ENCODE data around the gene LAX1.
"Not testable (repeated sequence)": the region's sequence is repeated elsewhere in the genome, so short reads cannot be mapped to it uniquely, and the experiment has no call there.

Gene LAX1

GRCh38 chr1:203769505-203770343 is 4.7 kb downstream of the LAX1 start:
- DNase-seq = no peak

GRCh38 chr1:203771901-203772301 is 6.9 kb downstream of the LAX1 start:
- no peak for DNase-seq

GRCh38 chr1:203772836-203773235 is 7.9 kb downstream of the LAX1 start:
- no peak for DNase-seq

DNA sequence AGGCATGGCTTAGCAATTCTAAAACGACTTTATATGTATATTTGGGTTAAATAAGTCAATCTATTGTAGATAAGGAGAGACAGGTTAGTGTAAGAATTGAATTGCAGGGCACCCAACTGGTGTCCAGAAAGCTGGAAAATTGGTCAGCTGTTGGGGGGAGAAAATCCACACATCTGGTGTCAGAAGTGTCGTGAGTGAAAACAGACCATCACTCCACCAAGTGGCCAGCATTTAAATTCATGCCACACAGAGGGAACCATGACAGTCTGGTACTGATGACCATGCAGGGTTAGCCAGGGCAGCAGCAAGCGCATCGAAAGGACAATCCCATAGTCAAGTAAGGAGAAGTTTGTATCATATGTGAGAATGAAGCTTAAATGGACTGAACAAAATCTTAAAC is 11.7 kb downstream of the LAX1 start:
- no peak for DNase-seq

DNA sequence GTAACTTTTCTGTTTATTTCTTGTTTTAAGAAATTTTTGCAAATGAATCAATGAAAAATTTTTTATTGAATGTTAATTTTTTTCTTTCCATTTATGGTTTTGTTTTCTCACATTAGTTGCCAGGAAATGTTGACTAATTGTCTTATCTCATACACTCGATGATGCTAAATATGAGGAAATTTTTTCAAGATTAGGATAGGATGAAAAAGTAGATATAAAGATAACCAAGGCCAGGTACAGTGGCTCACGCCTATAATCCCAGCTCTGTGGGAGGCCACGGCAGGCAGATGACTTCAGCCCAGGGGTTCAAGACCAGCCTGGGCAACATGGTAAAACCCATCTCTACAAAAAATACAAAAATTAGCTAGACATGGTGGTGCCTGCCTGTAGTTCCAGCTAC is 12.6 kb downstream of the LAX1 start:
- no peak for DNase-seq

- DNase-seq = no peak
Measured at GRCh38 chr1:203778146-203778545, 13.2 kb downstream of the LAX1 start.

- DNase-seq = no peak
Measured at GRCh38 chr1:203778789-203779188, 13.8 kb downstream of the LAX1 start.

DNA sequence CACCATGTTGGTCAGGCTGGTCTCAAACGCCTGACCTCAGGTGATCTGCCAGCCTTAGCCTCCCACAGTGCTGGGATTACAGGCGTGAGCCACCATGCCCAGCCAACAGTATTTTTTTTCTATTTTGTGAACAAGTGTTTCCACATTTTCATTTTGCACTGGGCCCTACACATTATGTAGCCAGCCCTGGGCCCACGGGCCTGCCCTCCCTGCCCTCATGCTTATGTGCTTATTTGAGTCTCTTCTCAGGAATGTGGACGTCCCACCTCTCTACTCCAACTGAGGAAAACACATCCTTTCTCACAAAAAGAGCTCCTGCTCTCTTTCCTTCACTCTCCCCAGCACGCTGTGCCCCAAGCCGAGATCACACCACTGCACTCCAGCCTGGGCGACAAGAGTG is 17.0 kb downstream of the LAX1 start:
- no peak for DNase-seq

GRCh38 chr1:203789966-203790365 is 25.0 kb downstream of the LAX1 start:
- DNase-seq = no peak

DNA sequence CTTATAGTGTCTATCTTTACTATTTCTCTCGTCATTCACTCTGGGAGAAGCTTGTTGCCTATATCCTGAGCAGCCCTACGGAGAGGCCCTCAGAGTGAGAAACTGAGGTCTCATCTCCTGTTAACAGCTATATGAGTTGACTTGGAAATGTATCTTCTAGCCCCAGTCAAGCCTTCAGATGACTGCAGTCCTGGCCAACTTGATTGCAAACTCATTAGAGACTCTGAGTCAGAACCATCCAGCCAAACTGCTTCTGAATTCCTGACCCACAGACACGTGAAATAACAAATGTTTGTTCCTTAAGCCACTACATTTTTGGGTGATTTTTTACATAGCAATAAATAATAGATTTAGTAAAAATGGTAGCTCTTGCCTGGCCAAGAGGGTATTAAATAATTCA is 26.5 kb downstream of the LAX1 start:
- no peak for DNase-seq

- DNase-seq = no peak
Measured at GRCh38 chr1:203792486-203792885, 27.5 kb downstream of the LAX1 start.

DNA sequence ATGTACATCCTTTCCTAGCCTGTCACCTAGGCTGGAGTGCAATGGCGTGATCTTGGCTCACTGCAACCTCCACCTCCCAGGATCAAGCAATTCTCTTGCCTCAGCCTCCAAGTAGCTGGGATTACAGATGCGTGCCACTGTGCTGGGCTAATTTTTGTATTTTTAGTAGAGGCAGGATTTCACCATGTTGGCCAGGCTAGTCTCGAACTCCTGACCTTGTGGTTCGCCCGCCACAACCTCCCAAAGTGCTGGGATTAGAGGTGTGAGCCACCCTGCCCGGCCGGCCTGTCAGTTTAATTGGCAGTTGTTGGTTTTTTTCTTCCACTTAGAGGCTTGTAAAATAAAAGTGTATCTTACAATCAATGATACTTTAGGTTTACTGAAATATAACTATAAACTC is 28.6 kb downstream of the LAX1 start:
- not testable (repeated sequence) for DNase-seq

GRCh38 chr1:203794764-203795440 is 29.9 kb downstream of the LAX1 start:
- DNase-seq = no peak

GRCh38 chr1:203795441-203796235 is 30.7 kb downstream of the LAX1 start, which contains the start of the genes ZBED6 and ZC3H11A:
ZBED6 (plus strand) TSS chr1:203795623; CDS start chr1:203797523, 1,900 bp downstream.
ZC3H11A (plus strand) TSS chr1:203795623; CDS start chr1:203817071, 21,448 bp downstream.
- DNase-seq = peak; percentile 99

DNA sequence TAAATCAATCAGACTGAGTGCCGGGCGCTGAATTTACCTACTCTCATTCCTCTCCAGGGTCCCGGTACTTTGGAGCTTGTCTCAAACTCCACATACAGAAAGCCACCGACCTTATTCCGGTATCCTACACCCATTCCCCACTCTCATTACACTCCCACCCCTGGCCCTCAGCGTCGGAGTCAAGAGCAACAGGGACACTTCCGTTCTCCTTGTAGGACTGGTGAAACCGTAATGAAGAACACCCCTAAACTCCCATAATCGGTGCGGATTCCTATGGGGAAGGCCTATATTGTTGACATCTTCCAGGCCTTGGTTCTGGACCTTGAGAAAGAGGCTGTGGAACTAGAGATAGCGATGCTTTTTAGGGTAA is 31.2 kb downstream of the LAX1 start:
- DNase-seq = peak; percentile 52

GRCh38 chr1:203797216-203797615 is 32.2 kb downstream of the LAX1 start:
- no peak for DNase-seq

DNA sequence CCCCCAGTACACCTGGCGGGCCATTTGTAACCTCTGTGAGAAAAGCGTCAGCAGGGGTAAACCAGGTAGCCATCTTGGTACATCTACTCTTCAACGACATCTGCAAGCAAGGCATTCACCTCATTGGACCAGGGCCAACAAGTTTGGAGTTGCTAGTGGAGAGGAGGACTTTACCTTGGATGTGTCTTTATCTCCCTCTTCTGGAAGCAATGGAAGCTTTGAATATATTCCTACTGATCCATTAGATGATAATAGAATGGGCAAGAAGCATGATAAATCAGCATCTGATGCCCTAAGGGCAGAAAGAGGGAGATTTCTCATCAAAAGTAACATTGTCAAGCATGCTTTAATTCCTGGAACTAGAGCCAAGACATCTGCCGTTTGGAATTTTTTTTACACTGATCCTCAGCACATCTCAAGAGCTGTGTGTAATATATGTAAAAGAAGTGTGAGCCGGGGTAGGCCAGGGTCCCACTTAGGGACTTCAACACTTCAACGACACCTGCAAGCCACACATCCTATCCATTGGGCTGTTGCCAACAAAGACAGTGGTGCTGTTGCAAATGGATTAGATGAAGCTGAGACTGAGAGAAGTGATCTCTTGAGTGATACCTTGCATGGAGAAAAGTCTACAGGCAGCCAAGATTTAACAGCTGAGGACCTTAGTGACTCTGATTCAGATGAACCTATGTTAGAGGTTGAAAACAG is 33.1 kb downstream of the LAX1 start:
- DNase-seq = no peak

DNA sequence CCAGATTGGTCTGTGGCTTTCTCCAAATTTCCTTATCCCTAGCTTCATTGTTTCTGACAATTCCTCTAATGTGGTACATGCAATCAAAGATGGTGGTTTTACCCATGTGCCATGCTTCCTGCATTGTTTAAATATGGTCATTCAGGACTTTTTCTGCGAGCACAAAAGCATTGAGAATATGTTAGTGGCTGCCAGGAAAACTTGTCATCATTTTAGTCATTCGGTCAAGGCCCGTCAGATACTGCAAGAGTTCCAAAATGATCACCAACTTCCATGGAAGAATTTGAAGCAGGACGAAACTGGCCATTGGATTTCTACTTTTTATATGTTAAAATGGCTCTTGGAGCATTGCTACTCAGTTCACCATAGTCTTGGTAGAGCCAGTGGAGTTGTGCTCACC is 34.2 kb downstream of the LAX1 start:
- DNase-seq = no peak

DNA sequence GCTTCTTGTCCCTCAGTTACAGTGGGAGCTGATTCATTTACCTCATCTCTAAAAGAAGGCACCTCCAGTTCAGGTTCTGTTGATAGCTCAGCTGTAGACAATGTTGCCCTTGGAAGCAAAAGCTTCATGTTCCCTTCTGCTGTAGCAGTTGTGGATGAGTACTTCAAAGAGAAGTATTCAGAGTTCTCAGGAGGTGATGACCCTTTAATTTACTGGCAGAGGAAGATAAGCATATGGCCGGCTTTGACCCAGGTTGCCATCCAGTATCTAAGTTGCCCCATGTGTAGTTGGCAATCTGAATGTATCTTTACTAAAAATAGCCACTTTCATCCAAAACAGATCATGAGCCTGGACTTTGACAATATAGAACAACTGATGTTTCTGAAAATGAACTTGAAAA is 35.0 kb downstream of the LAX1 start:
- no peak for DNase-seq

DNA sequence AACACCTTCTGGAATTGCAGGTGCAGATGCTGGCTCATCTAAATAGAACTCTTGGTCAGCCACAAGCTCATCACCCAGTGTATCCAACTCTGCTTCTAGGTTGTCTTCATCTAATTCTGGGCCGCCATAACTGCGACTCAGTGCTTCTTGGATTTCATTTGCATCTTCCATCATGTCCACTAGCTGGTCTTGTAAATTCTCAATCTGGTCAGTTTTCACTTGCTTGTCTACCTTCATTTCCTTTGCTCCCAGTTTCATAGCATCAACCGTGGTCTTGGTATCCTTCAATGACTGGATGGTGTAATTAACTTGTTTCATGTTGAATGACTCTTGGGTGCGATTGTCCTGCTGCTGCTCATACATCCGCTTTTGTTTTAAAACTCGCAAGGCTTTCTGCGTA is 40.7 kb downstream of the LAX1 start:
- DNase-seq = no peak

DNA sequence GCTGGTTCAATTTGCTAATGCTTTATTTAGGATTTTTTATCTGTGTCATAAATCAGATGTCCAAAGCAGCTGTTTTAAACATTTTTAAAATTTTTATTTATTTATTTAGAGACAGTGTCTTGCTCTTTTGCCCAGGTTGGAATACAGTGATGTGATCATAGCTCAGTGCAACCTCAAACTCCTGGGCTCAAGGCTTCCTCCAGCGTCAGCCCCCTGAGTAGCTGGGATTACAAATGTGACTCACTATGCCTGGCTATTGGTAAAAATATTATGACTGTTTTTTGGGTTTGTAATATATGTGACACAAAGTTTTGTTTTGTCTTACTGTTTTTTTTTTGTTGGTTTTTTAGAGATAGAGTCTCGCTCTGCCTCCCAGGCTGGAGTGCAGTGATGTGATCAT is 42.2 kb downstream of the LAX1 start:
- DNase-seq = no peak

DNA sequence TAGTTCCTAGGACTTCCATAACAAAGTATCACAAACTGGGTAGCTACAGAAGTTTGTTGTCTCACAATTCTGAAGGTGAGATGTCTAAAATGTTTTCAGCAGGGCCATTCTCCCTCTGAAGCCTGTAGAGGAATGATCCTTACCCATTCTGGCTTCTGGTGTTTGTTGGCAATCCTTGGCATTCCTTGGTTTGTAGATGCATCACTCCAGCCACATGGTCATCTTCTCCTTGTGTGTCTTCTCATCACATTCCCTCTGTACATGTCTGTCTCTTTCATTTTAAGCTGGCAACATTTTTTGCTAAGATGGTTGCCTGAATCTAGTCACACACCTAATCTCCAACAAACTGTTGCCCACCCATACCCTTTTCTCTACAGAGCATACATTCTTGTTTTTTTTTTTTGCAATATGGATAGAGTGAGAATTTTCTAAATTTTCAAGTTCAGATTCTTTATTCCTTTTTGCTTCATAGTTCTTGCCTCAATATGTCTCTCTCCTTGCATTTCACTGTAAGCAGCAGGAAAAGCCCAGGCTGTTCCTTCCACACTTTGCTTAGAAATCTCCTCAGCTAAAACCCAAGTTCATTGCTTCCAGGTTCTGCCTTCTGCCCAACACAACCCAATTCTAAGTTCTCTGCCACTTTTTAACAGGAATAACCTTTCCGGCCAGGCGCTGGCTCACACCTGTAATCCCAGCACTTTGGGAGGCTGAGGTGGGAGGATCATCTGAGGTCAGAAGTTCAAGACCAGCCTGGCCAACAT is 48.8 kb downstream of the LAX1 start:
- DNase-seq = no peak
